ENCODE data around the gene HOMER3.
A peak's percentile ranks its signal among the peaks of the same experiment; 100 is the strongest.

Gene HOMER3

DNA sequence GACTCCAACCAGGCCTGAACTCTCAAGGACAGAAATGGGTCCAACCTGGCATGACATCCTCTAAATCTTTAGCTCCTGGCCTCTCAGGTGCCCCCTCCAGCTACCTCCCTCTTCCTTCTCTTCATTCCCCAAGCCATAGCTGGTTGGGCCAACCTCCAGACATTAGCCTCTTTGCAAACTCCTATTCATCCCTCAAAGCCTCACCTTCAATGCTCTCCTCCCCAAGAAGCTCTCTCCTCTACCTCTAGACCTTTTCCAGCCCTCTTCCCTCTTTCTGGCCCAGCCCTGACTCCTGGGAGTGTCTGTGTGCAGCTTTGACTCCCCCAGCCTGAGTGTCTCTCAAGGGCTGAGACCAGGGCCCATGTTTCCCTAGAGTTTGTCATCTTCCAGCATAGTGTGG lies 5.3 kb upstream of the HOMER3 start:
- Mint-ChIP-seq H3K4me3 (no peak overlapping the region), H3K4me1 (peaks cover 4% of the 10 kb centered on the region), H3K36me3 (ENCODE audit: low read depth) (peaks cover 5% of the 10 kb centered on the region), H3K27ac (no peak overlapping the region), H3K9me3 (no peaks in the 10 kb centered on the region), H3K27me3 (ENCODE audit: low read depth) (no peaks in the 10 kb centered on the region)
- TF ChIP-seq, protein P1, sequence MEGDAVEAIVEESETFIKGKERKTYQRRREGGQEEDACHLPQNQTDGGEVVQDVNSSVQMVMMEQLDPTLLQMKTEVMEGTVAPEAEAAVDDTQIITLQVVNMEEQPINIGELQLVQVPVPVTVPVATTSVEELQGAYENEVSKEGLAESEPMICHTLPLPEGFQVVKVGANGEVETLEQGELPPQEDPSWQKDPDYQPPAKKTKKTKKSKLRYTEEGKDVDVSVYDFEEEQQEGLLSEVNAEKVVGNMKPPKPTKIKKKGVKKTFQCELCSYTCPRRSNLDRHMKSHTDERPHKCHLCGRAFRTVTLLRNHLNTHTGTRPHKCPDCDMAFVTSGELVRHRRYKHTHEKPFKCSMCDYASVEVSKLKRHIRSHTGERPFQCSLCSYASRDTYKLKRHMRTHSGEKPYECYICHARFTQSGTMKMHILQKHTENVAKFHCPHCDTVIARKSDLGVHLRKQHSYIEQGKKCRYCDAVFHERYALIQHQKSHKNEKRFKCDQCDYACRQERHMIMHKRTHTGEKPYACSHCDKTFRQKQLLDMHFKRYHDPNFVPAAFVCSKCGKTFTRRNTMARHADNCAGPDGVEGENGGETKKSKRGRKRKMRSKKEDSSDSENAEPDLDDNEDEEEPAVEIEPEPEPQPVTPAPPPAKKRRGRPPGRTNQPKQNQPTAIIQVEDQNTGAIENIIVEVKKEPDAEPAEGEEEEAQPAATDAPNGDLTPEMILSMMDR (IDR thresholded peaks at IDR 0.05; ENCODE audit: unreplicated experiment in 3 of 3), result no peak

DNA sequence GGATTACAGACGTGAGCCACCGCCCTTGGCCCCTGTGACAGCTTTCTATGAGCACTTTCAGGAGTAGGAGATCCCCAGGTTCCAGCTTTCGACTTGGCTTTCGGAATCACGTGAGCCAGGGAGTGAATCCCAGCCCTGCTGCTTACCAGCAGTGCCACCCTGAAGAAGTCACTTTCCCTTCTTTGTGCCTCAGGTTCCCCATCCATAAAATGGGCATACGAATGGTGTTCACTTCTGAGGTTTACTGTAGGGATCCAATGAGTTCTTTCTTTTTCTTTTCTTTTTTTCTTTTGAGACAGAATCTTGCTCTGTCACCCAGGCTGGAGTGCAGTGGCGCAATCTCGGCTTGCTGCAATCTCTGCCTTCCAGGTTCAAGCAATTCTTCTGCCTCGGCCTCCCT lies 4.3 kb upstream of the HOMER3 start:
- Mint-ChIP-seq H3K36me3 (ENCODE audit: low read depth) (peaks cover 5% of the 10 kb centered on the region), H3K9me3 (no peaks in the 10 kb centered on the region), H3K4me3 (no peak overlapping the region), H3K27me3 (ENCODE audit: low read depth) (no peaks in the 10 kb centered on the region), H3K4me1 (peaks cover 5% of the 10 kb centered on the region), H3K27ac (no peak overlapping the region)
- TF ChIP-seq, protein P1 (IDR thresholded peaks at IDR 0.05; ENCODE audit: unreplicated experiment in 3 of 3), result no peak

DNA sequence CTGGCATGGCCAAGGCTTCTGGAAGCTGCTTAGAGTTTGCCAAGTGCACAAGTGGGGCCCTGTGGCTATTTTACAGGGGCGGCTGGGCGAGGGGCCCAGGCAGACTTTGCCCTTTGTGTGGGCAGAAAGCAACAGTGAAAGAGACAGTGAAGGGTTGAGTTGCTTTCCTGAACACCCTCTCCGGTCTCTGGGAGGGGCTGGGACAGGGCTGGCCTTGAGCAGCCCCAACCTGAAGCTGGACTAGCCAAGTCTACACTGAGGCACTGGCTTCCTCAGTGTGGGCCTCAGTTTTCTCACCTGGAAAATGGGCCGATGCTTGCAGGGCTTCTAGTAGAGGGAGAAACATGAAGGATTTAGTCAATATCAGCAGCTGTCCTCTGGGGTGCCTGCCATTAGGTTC lies 2.4 kb upstream of the HOMER3 start:
- Mint-ChIP-seq H3K27me3 (ENCODE audit: low read depth) (no peaks in the 10 kb centered on the region), H3K27ac (no peak overlapping the region), H3K9me3 (no peaks in the 10 kb centered on the region), H3K4me3 (peak overlapping the region; percentile 35 to 65 (median 52)), H3K4me1 (peaks cover 8% of the 10 kb centered on the region), H3K36me3 (ENCODE audit: low read depth) (peaks cover 9% of the 10 kb centered on the region)
- TF ChIP-seq, protein P1 (IDR thresholded peaks at IDR 0.05; ENCODE audit: unreplicated experiment in 3 of 3), result no peak

DNA sequence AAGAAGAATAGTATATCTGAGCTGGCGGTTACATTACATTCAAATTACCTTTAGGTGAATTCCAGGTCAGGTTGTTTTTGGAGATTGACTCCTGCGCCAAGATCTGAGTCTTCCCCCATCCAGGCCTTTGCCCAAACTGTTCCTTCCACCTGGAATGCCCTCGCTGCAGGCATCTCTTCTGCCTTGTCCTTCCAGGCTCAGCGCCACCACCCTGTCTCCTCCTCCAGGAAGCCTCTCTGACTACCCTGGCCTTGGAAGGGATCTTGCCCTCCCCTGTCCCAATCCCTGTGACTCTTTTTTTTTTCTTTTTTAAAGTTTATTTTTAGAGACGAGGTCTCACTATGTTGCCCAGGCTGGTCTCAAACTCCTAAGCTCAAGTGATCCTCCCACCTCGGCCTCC lies 1.7 kb upstream of the HOMER3 start:
- H3K36me3 Mint-ChIP-seq (ENCODE audit: low read depth), result peaks cover 16% of the 10 kb centered on the region
- peak overlapping the region; percentile 76 to 83 (median 77) for H3K4me3 Mint-ChIP-seq
- no peaks in the 10 kb centered on the region for H3K27me3 Mint-ChIP-seq (ENCODE audit: low read depth)
- H3K9me3 Mint-ChIP-seq, result no peaks in the 10 kb centered on the region
- TF ChIP-seq, protein P1 (IDR thresholded peaks at IDR 0.05; ENCODE audit: unreplicated experiment in 3 of 3), result no peak
- peak overlapping the region in 1 of 3 experiments; percentile 38 for H3K27ac Mint-ChIP-seq
- H3K4me1 Mint-ChIP-seq, result peaks cover 8% of the 10 kb centered on the region

DNA sequence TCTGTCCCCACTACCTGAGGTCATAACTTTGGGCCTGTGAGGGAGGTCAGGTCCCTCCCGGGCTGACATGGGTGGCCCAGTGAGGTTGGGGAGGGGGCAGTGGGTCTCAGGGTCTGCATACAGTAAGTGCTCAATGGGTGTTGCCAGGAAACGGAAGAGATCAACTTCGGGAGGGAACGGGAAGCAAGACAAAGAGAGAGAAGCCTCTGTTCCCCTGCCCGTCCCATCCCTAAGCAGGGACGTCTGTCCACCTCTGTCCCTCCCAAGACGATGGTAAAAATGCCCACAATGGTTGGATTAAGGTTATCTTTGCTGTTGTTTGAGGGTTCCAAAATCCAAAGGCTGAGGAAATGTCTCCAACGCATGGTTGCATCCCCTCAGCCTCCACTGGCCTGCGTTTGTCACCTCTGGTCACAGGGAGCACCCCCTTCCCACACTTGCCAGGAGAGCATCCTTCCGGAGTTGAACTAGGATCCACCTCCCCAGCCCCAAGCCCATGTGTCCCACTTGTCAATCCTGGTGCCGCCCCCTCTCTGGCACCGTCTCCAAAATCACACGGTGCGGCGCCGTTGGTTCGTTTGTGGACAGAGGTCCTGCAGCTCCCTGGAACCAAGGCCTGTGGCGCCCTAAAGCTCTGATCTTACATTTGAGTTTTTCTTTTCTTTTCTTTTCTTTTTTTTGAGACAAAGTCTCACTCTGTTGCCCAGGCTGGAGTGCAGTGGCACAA lies 774 bp upstream of the HOMER3 start:
- Mint-ChIP-seq H3K4me1 (peaks cover 8% of the 10 kb centered on the region), H3K9me3 (no peaks in the 10 kb centered on the region), H3K36me3 (ENCODE audit: low read depth) (peaks cover 25% of the 10 kb centered on the region), H3K27me3 (ENCODE audit: low read depth) (no peaks in the 10 kb centered on the region), H3K4me3 (peak overlapping the region; percentile 76 to 83 (median 77)), H3K27ac (peak overlapping the region in 1 of 3 experiments; percentile 22)
- TF ChIP-seq, protein P1 (IDR thresholded peaks at IDR 0.05; ENCODE audit: unreplicated experiment in 3 of 3), result no peak
